ENCODE results near the gene OVCH1. TPM values are rescaled to one million over a fixed set of nuclear protein-coding genes. Genes with fewer than 3 reads are reported as not detected.

The OVCH1 gene
- total RNA-seq, 1 experiment from 2014 or later = not detected

DNA sequence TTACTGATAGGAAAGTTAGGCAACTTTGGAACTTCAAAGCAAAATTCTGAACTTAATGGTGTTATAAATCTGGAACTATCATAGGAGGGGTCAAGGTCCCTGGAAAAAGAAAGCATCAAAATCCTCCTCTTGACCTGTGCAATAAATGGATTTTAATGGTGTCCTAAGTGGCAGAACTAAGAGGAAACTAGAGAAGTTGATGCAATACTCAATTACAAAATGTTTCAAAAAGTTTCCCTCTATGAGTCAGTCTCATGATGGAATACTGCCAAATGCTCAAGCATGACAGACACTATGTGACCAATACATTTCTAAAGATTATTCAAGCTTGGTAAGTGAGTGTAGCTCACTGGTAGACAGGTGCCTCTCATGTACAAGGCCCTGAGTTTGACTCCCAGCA is 68.9 kb downstream of the OVCH1 start:
- H3K18ac ChIP-seq (ENCODE audit: insufficient read length, low read depth, low read length) = no peak overlapping the region
- peaks cover 10 to 11% of the 10 kb centered on the region in 2 experiments for H3K4me1 Mint-ChIP-seq
- no peaks in the 10 kb centered on the region for H3K27me3 Mint-ChIP-seq (ENCODE audit: low read depth)
- no peak overlapping the region for H4K91ac ChIP-seq (ENCODE audit: insufficient read length, low read depth, low read length)
- H2BK12ac ChIP-seq (ENCODE audit: insufficient read length, low read depth, low read length) = no peak overlapping the region
- H3K4me2 ChIP-seq (ENCODE audit: insufficient read depth, insufficient read length, low read length) = no peak overlapping the region
- no peak overlapping the region for H2BK120ac ChIP-seq (ENCODE audit: low read depth, low read length, poor library complexity, severe bottlenecking)
- H3K9ac ChIP-seq (ENCODE audit: extremely low read depth, insufficient read length, low read length) = no peak overlapping the region
- no peak overlapping the region for H3K27ac Mint-ChIP-seq
- TF ChIP-seq, protein P1, sequence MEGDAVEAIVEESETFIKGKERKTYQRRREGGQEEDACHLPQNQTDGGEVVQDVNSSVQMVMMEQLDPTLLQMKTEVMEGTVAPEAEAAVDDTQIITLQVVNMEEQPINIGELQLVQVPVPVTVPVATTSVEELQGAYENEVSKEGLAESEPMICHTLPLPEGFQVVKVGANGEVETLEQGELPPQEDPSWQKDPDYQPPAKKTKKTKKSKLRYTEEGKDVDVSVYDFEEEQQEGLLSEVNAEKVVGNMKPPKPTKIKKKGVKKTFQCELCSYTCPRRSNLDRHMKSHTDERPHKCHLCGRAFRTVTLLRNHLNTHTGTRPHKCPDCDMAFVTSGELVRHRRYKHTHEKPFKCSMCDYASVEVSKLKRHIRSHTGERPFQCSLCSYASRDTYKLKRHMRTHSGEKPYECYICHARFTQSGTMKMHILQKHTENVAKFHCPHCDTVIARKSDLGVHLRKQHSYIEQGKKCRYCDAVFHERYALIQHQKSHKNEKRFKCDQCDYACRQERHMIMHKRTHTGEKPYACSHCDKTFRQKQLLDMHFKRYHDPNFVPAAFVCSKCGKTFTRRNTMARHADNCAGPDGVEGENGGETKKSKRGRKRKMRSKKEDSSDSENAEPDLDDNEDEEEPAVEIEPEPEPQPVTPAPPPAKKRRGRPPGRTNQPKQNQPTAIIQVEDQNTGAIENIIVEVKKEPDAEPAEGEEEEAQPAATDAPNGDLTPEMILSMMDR (conservative IDR thresholded peaks at IDR 0.05) = no peak
- no peak overlapping the region for H3K4ac ChIP-seq (ENCODE audit: low read depth, low read length)
- H3K14ac ChIP-seq (ENCODE audit: insufficient read depth, low read length) = no peak overlapping the region
- H3K4me1 ChIP-seq (ENCODE audit: insufficient read depth, low read length) = no peaks in the 10 kb centered on the region
- H3K36me3 Mint-ChIP-seq (ENCODE audit: insufficient read depth in 1 of 3, low read depth in 3 of 3) = peaks cover 0 to 8% (median 3%) of the 10 kb centered on the region in 3 experiments; a peak in 4 of 7 replicates
- no peaks in the 10 kb centered on the region for H3K9me3 ChIP-seq (ENCODE audit: control insufficient read depth, low read depth, low read length)
- H3K79me1 ChIP-seq (ENCODE audit: insufficient read depth, low read depth, low read length, poor library complexity, severe bottlenecking) = no peaks in the 10 kb centered on the region
- no peaks in the 10 kb centered on the region for H3K79me2 ChIP-seq (ENCODE audit: insufficient read depth, low read length)
- H3T11ph ChIP-seq (ENCODE audit: low read length) = no peak overlapping the region
- no peak overlapping the region for H3K4me3 Mint-ChIP-seq
- H4K5ac ChIP-seq (ENCODE audit: insufficient read length, low read depth, low read length) = no peak overlapping the region
- no peak overlapping the region for H3K23ac ChIP-seq (ENCODE audit: insufficient read length, low read depth, low read length)
- DNase-seq = no peak
- no peaks in the 10 kb centered on the region for H3K23me2 ChIP-seq (ENCODE audit: insufficient read length, low read depth, low read length, poor library complexity, severe bottlenecking)
- H4K8ac ChIP-seq (replicated peaks; ENCODE audit: insufficient read length, low read depth, low read length) = no peak overlapping the region
- no peak overlapping the region for H2BK20ac ChIP-seq (ENCODE audit: low read depth, low read length, poor library complexity, severe bottlenecking)
- no peak overlapping the region for H2BK5ac ChIP-seq (ENCODE audit: insufficient read length, low read length)
- H4K20me1 ChIP-seq (ENCODE audit: control insufficient read depth, insufficient read depth, insufficient read length) = no peaks in the 10 kb centered on the region
- no peaks in the 10 kb centered on the region for H3K27me3 ChIP-seq (ENCODE audit: insufficient read depth, low read length)
- no peak overlapping the region for H2AFZ ChIP-seq (ENCODE audit: low read length)
- no peak overlapping the region for H3K56ac ChIP-seq (ENCODE audit: insufficient read length, low read depth, low read length)
- H2BK15ac ChIP-seq (ENCODE audit: low read depth, low read length) = no peak overlapping the region
- no peak overlapping the region for H2AK5ac ChIP-seq (ENCODE audit: insufficient read length, low read length)
- H3K9me3 Mint-ChIP-seq = peaks cover 7% of the 10 kb centered on the region in 2 experiments
- H3K27ac ChIP-seq (ENCODE audit: insufficient read length, low read depth, low read length) = no peak overlapping the region
